MCF 10A (cell line): ENCODE results near the gene ZNF526. TPM values are rescaled to one million over a fixed set of nuclear protein-coding genes. Genes with fewer than 3 reads are reported as not detected.

Experiments used
- BruUV-seq: library from RNA; stranded (reverse); fragments of 400-500 nt; replicated peaks from 2 replicates; lab custom pipeline; 2021; lab: Mats Ljungman, UMichigan
- CTCF ChIA-PET: fragments of 300-600 bp; sonication (Branson Sonifier 250); formaldehyde crosslinking; extraction: SDS; loops from one replicate; lab custom pipeline; 2021; ENCODE audit warnings: antibody characterized with exemption, inconsistent platforms; lab: Yijun Ruan, JAX
- POLR2A ChIA-PET: fragments of 300-600, 350-650 bp; sonication (Branson Sonifier 250); formaldehyde crosslinking; extraction: SDS; loops from one replicate; lab custom pipeline; 2020; ENCODE audit warnings: antibody characterized with exemption, inconsistent platforms; lab: Yijun Ruan, JAX
- DNase-seq: peaks from one replicate; pipeline ENCODE4 v3.0.0-alpha.2; 2018; ENCODE audit not compliant: unreplicated experiment
- H3K27ac Mint-ChIP-seq: one replicate; pipeline ENCODE4 v1.8.0; 2022; ENCODE audit warnings: mild to moderate bottlenecking, low read depth, mixed read lengths; ENCODE audit not compliant: unreplicated experiment
- H3K27me3 Mint-ChIP-seq: one replicate; pipeline ENCODE4 v1.8.0; 2022; ENCODE audit warnings: mixed read lengths; ENCODE audit not compliant: insufficient read depth, unreplicated experiment
- H3K36me3 Mint-ChIP-seq: one replicate; pipeline ENCODE4 v1.8.0; 2022; ENCODE audit warnings: mild to moderate bottlenecking, moderate library complexity, mixed read lengths; ENCODE audit not compliant: insufficient read depth, unreplicated experiment
- H3K4me1 Mint-ChIP-seq: one replicate; pipeline ENCODE4 v1.8.0; 2022; ENCODE audit warnings: mixed read lengths; ENCODE audit not compliant: insufficient read depth, unreplicated experiment
- H3K4me3 Mint-ChIP-seq: one replicate; pipeline ENCODE4 v1.8.0; 2022; ENCODE audit warnings: mild to moderate bottlenecking, moderate library complexity, mixed read lengths; ENCODE audit not compliant: unreplicated experiment
- H3K9me3 Mint-ChIP-seq: one replicate; pipeline ENCODE4 v1.8.0; 2022; ENCODE audit warnings: mixed read lengths; ENCODE audit not compliant: unreplicated experiment
- intact Hi-C: fragments of 100-400 bp; cut with micrococcal nuclease; formaldehyde crosslinking; loops from 2 replicates; pipeline ENCODE4 v1.14.1; 2022
- total RNA-seq: library from RNA; stranded (reverse); gene quantifications from 2 replicates; pipeline ENCODE4 v1.2.3, GENCODE V29; 2022
- TF ChIP-seq, protein P1 (sequence below): fragments of 200-600 bp; IDR thresholded peaks from one replicate; pipeline ENCODE4 v1.8.0; 2022; ENCODE audit warnings: antibody characterized with exemption, mild to moderate bottlenecking; ENCODE audit not compliant: unreplicated experiment

Gene ZNF526
- total RNA-seq, 1 experiment from 2014 or later, result 12.3 TPM

DNA sequence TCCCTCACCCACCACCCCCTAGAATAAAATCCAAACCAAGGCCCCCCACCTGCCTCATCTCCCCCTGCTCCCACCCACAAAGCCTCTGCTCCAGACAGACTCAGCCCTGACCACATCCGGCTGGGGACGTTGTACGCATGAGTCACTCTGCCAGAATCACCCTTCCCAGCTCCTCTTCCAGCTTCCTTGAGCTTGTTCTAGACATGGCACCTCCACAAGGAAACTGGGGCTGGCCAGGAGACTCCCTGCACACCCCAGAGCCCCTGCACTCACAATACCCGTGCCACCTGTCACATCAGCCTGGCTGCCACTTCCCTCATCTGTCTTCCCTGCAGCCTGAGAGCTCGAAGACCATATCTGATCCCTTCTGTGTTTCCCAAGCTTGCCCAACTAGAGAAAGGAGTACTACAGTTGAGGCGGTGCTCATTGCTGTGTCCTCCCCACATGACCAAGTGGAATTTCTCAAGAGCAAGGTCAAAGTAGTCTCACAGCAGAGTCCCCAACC, 12.3 kb upstream of the ZNF526 start:
- Mint-ChIP-seq H3K36me3 (peaks cover 79% of the 10 kb centered on the region), H3K4me1 (peaks cover 50% of the 10 kb centered on the region), H3K27ac (peak overlapping the region; percentile 72), H3K4me3 (peak overlapping the region; percentile 19), H3K27me3 (no peaks in the 10 kb centered on the region), H3K9me3 (no peaks in the 10 kb centered on the region)
- ChIA-PET CTCF (interaction anchor here (0.5 to 1.7 kb wide), 4 partner anchors 33 to 224 kb away, joined by 3 to 5 read pairs (median 4); no protein-coding TSS in a partner anchor), POLR2A (interaction anchor here (0.7 to 5.2 kb wide), 5 partner anchors 8 to 37 kb away, joined by 3 to 30 read pairs (median 4); partner anchors contain the start of gene GSK3A)
- BruUV-seq, result no TSS peak
- intact Hi-C loops, result no loop called here
- TF ChIP-seq, protein P1, sequence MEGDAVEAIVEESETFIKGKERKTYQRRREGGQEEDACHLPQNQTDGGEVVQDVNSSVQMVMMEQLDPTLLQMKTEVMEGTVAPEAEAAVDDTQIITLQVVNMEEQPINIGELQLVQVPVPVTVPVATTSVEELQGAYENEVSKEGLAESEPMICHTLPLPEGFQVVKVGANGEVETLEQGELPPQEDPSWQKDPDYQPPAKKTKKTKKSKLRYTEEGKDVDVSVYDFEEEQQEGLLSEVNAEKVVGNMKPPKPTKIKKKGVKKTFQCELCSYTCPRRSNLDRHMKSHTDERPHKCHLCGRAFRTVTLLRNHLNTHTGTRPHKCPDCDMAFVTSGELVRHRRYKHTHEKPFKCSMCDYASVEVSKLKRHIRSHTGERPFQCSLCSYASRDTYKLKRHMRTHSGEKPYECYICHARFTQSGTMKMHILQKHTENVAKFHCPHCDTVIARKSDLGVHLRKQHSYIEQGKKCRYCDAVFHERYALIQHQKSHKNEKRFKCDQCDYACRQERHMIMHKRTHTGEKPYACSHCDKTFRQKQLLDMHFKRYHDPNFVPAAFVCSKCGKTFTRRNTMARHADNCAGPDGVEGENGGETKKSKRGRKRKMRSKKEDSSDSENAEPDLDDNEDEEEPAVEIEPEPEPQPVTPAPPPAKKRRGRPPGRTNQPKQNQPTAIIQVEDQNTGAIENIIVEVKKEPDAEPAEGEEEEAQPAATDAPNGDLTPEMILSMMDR, result no peak
- peak; percentile 81 for DNase-seq

DNA sequence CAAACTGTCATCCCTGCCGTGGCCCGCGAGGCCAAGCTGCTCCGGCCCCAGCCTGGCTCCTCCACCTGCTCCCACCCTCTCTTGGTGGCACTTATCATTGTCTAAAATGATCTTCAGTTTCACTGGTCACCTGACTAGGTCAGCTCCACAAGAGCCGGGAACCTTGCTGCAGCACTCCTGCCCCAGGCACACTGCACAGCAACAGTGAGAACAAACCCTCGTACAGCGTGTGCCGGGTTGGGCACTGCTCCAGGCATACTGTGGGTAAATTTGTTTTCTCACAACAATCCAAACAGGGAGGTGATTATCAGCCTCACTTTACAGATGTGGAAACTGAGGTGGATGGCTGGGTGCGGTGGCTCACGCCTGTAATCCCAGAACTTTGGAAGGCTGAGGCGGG, 11.5 kb upstream of the ZNF526 start:
- Mint-ChIP-seq H3K4me1 (peaks cover 47% of the 10 kb centered on the region), H3K9me3 (no peaks in the 10 kb centered on the region), H3K27ac (peak overlapping the region; percentile 72), H3K4me3 (peak overlapping the region; percentile 19), H3K27me3 (no peaks in the 10 kb centered on the region), H3K36me3 (peaks cover 79% of the 10 kb centered on the region)
- POLR2A ChIA-PET, result interaction anchor here (5.2 kb wide), 1 partner anchor 7 kb away, joined by 30 read pairs; no protein-coding TSS in a partner anchor
- intact Hi-C loops, result no loop called here
- peak; percentile 39 for DNase-seq
- TF ChIP-seq, protein P1, result no peak
- no TSS peak for BruUV-seq
- CTCF ChIA-PET, result interaction anchor here (0.5 kb wide), 1 partner anchor 225 kb away, joined by 4 read pairs; no protein-coding TSS in a partner anchor

DNA sequence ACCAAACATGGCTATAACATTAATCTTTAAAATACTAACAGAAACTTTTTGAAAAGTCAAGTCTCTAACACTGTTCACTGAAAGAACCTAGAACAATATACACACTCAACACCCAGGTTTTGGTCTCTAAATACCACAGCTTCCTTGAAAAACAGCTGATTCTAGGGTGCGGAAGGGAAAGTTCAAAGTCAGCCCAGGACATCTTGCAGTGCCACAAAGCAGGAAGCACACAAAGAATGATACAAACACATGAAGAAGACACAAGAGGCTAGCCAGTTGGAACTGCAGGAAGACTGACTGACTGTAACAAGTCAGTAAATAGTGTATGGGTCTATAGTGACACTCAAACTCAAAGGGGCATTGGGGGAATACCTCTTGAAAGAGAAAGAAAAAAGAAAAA, 7.2 kb upstream of the ZNF526 start:
- H3K36me3 Mint-ChIP-seq, result peaks cover 71% of the 10 kb centered on the region
- DNase-seq, result no peak

DNA sequence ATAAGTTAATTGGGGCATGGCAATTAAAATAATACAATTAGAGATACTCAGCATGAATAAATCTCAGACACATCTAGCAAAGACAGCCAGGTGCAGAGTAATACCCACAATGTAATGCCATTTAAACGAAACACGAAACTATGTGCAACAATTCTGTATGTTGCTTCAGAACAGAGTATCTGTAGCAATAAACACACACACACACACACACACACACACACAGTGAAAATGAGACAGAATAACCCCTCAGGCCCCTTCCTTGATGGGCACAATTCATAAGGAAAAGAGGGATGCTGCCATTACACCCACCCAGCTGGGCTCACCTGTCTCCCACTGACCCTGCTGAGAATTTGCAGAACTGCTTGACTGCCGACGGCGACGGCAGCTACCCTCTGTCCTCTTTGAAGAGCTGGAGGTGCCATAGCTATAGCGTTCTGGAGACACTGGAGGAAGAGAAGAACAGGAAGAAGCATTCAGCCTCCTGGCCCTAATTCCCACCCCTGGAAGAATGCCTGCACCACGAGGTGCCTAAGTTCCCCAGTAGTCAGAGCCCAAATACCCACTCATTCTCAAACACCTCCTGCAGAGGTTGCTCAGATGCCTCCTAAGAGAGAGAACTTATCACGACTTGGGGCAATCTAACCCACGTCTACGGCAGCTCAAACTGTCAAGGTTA, 5.2 kb upstream of the ZNF526 start:
- intact Hi-C loops, result no loop called here
- Mint-ChIP-seq H3K4me1 (peaks cover 25% of the 10 kb centered on the region), H3K27ac (no peak overlapping the region), H3K4me3 (no peak overlapping the region), H3K36me3 (peaks cover 57% of the 10 kb centered on the region), H3K27me3 (no peaks in the 10 kb centered on the region), H3K9me3 (no peaks in the 10 kb centered on the region)
- no peak for DNase-seq
- no TSS peak for BruUV-seq
- POLR2A ChIA-PET, result interaction anchor here (0.7 to 4.7 kb wide), 5 partner anchors 8 to 1495 kb away, joined by 3 to 47 read pairs (median 4); partner anchors contain the start of gene GSK3A
- TF ChIP-seq, protein P1, result no peak
- CTCF ChIA-PET, result interaction anchor here (0.5 to 2.8 kb wide), 8 partner anchors 9 to 851 kb away, joined by 3 to 20 read pairs (median 4); partner anchors contain the start of gene GSK3A

More for the DNA sequence above, 7.2 kb upstream of the ZNF526 start:
- no peaks in the 10 kb centered on the region for H3K9me3 Mint-ChIP-seq
- H3K4me1 Mint-ChIP-seq, result peaks cover 36% of the 10 kb centered on the region
- intact Hi-C loops, result no loop called here
- H3K27ac Mint-ChIP-seq, result no peak overlapping the region
- BruUV-seq, result no TSS peak
- TF ChIP-seq, protein P1, result no peak
- no peaks in the 10 kb centered on the region for H3K27me3 Mint-ChIP-seq
- ChIA-PET POLR2A (no interaction called here), CTCF (no interaction called here)
- H3K4me3 Mint-ChIP-seq, result no peak overlapping the region
